ENCODE results near the gene THADA. TPM values are rescaled to one million over a fixed set of nuclear protein-coding genes. Genes with fewer than 3 reads are reported as not detected.

THADA gene
- total and polyA plus RNA-seq, 2 donors (not counting 3 experiments of a cell fraction or from before 2014, with no cell fraction given), result 22.6 to 25.3 TPM

DNA sequence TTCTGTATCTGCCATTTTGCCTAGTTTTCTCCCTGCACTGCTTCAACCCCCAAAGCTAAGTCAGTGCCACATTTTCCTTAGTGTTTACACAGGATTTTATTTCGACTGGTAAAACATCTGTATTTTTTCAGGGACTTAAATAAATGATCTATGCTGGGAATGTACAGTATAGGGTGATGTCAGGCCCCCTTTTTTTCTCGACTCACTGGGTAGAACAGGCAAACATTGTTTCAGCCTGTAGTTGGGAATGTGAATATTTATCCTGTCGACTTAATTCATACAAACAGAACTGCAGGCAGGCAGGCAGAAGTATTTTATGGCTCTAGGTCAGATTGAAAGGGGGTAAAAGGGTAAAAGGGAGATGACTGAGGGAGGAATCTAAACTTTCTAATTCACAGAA, 245.9 kb downstream of the THADA start:
- Histone ChIP-seq H3K27ac (ENCODE audit: insufficient read depth, low read depth, low read length) (no peak overlapping the region), H3K9me1 (replicated peaks; ENCODE audit: control insufficient read depth, extremely low read depth, insufficient read depth, low read length) (no peaks in the 10 kb centered on the region), H2AFZ (ENCODE audit: low read depth, low read length) (no peak overlapping the region), H3K9ac (replicated peaks; ENCODE audit: extremely low read depth, insufficient read depth, low read length) (no peak overlapping the region), H4K20me1 (replicated peaks; ENCODE audit: control insufficient read depth, extremely low read depth, insufficient read depth, low read length) (no peaks in the 10 kb centered on the region), H3K36me3 (ENCODE audit: control insufficient read depth in 2 of 2, extremely low read depth in 1 of 2, insufficient read depth in 2 of 2, low read length in 2 of 2) (no peaks in the 10 kb centered on the region), H3K79me2 (ENCODE audit: control insufficient read depth, insufficient read depth, low read length) (no peaks in the 10 kb centered on the region), H3K4me2 (ENCODE audit: insufficient read depth, low read length) (no peak overlapping the region), H3K9me3 (replicated peaks; ENCODE audit: control insufficient read depth, insufficient read depth, low read length) (no peaks in the 10 kb centered on the region), H3K27me3 (ENCODE audit: control insufficient read depth in 2 of 2, insufficient read depth in 2 of 2, low read length in 2 of 2) (no peaks in the 10 kb centered on the region), H3K4me1 (ENCODE audit: control insufficient read depth, extremely low read depth, insufficient read depth, low read length) (peaks cover 10% of the 10 kb centered on the region), H3K4me3 (replicated peaks in 1 of 3; ENCODE audit: insufficient read depth in 1 of 3, low read depth in 1 of 3, low read length in 3 of 3) (no peak overlapping the region)
- CTCF ChIA-PET, result no interaction called here
- no peak for TF ChIP-seq POLR2A (IDR thresholded peaks at IDR 0.05; ENCODE audit: low read depth, low read length)
- TF ChIP-seq, protein P1, sequence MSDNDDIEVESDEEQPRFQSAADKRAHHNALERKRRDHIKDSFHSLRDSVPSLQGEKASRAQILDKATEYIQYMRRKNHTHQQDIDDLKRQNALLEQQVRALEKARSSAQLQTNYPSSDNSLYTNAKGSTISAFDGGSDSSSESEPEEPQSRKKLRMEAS (IDR thresholded peaks at IDR 0.05; ENCODE audit: insufficient read depth, insufficient read length), result no peak
- TF ChIP-seq GATA2 (IDR thresholded peaks at IDR 0.05; ENCODE audit: insufficient read depth, insufficient read length, low read depth, low read length), result no peak
- no peak for TF ChIP-seq MYC (IDR thresholded peaks at IDR 0.05; ENCODE audit: low read depth, low read length)
- TF ChIP-seq, protein P2, sequence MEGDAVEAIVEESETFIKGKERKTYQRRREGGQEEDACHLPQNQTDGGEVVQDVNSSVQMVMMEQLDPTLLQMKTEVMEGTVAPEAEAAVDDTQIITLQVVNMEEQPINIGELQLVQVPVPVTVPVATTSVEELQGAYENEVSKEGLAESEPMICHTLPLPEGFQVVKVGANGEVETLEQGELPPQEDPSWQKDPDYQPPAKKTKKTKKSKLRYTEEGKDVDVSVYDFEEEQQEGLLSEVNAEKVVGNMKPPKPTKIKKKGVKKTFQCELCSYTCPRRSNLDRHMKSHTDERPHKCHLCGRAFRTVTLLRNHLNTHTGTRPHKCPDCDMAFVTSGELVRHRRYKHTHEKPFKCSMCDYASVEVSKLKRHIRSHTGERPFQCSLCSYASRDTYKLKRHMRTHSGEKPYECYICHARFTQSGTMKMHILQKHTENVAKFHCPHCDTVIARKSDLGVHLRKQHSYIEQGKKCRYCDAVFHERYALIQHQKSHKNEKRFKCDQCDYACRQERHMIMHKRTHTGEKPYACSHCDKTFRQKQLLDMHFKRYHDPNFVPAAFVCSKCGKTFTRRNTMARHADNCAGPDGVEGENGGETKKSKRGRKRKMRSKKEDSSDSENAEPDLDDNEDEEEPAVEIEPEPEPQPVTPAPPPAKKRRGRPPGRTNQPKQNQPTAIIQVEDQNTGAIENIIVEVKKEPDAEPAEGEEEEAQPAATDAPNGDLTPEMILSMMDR (IDR thresholded peaks at IDR 0.05; ENCODE audit: extremely low read depth in 1 of 2, insufficient read depth in 1 of 2, low read depth in 1 of 2, low read length in 2 of 2), result no peak
- no peak for TF ChIP-seq JUN (IDR thresholded peaks at IDR 0.05; ENCODE audit: borderline replicate concordance, insufficient read depth, insufficient read length, low read depth)
- no peak for TF ChIP-seq POLR2AphosphoS5 (IDR thresholded peaks at IDR 0.05; ENCODE audit: insufficient read depth, low read depth, low read length)
- no peak for TF ChIP-seq FOS (IDR thresholded peaks at IDR 0.05; ENCODE audit: borderline replicate concordance, insufficient read depth, low read length)
- no peak for TF ChIP-seq EZH2 (IDR thresholded peaks at IDR 0.05; ENCODE audit: borderline replicate concordance, low read depth, low read length, severe bottlenecking)
- DNase-seq (ENCODE audit: low read depth, low spot score) (no peak), FAIRE-seq (no peak)
- POLR2A ChIA-PET, result no interaction called here
- dilution Hi-C loops (cut with MboI; ENCODE audit: extremely low pct_ligation_motif_present, low sequenced_read_pairs) (no loop called here), intact Hi-C loops (cut with micrococcal nuclease) (no loop called here)
- no TSS peak for BruUV-seq (replicated peaks)

Measured in endothelial cell of umbilical vein (primary cell).